ENCODE measurements around the gene TTC7B.
A peak's percentile ranks its signal among the peaks of the same experiment; 100 is the strongest.

The TTC7B gene

GRCh38 chr14:90700933-90701776 is 115.1 kb downstream of the TTC7B start:
- no peak for DNase-seq (ENCODE audit: low spot score)

GRCh38 chr14:90699016-90699415 is 117.2 kb downstream of the TTC7B start:
- DNase-seq (ENCODE audit: low spot score) = no peak

GRCh38 chr14:90698379-90698869 is 117.8 kb downstream of the TTC7B start:
- no peak for DNase-seq (ENCODE audit: low spot score)

GRCh38 chr14:90697577-90698206 is 118.5 kb downstream of the TTC7B start:
- DNase-seq (ENCODE audit: low spot score) = peak; percentile 77

- DNase-seq (ENCODE audit: low spot score) = no peak
Observed at GRCh38 chr14:90697132-90697531, 119.1 kb downstream of the TTC7B start.

GRCh38 chr14:90696720-90697119 is 119.5 kb downstream of the TTC7B start:
- no peak for DNase-seq (ENCODE audit: low spot score)

- DNase-seq (ENCODE audit: low spot score) = no peak
Observed at GRCh38 chr14:90695997-90696660, 120.1 kb downstream of the TTC7B start.

- no peak for DNase-seq (ENCODE audit: low spot score)
Observed at GRCh38 chr14:90693413-90693812, 122.8 kb downstream of the TTC7B start.

- DNase-seq (ENCODE audit: low spot score) = no peak
Observed at GRCh38 chr14:90692826-90693225, 123.4 kb downstream of the TTC7B start.

GRCh38 chr14:90692061-90692460 is 124.2 kb downstream of the TTC7B start:
- DNase-seq (ENCODE audit: low spot score) = no peak

- DNase-seq (ENCODE audit: low spot score) = no peak
Observed at GRCh38 chr14:90691627-90692026, 124.6 kb downstream of the TTC7B start.

- DNase-seq (ENCODE audit: low spot score) = no peak
Observed at GRCh38 chr14:90687680-90688079, 128.6 kb downstream of the TTC7B start.

GRCh38 chr14:90682615-90683014 is 133.6 kb downstream of the TTC7B start:
- DNase-seq (ENCODE audit: low spot score) = no peak

GRCh38 chr14:90681929-90682328 is 134.3 kb downstream of the TTC7B start:
- DNase-seq (ENCODE audit: low spot score) = no peak

GRCh38 chr14:90678846-90679362 is 137.3 kb downstream of the TTC7B start:
- no peak for DNase-seq (ENCODE audit: low spot score)

- no peak for DNase-seq (ENCODE audit: low spot score)
Observed at GRCh38 chr14:90678420-90678819, 137.8 kb downstream of the TTC7B start.

- peak; percentile 70 for DNase-seq (ENCODE audit: low spot score)
Observed at GRCh38 chr14:90677484-90678050, 138.7 kb downstream of the TTC7B start.

GRCh38 chr14:90676912-90677311 is 139.3 kb downstream of the TTC7B start:
- no peak for DNase-seq (ENCODE audit: low spot score)

- DNase-seq (ENCODE audit: low spot score) = no peak
Observed at GRCh38 chr14:90676356-90676755, 139.9 kb downstream of the TTC7B start.

GRCh38 chr14:90675399-90675798 is 140.8 kb downstream of the TTC7B start:
- peak; percentile 10 for DNase-seq (ENCODE audit: low spot score)

GRCh38 chr14:90674716-90675115 is 141.5 kb downstream of the TTC7B start:
- DNase-seq (ENCODE audit: low spot score) = no peak

- DNase-seq (ENCODE audit: low spot score) = no peak
Observed at GRCh38 chr14:90674043-90674670, 142.1 kb downstream of the TTC7B start.
